AG04450 (cell line): Measurements from ENCODE around the gene NRG3. TPM values are rescaled to one million over a fixed set of nuclear protein-coding genes. Genes with fewer than 3 reads are reported as not detected.

ENCODE experiments used
- CTCF ChIA-PET: fragments of 300-600, 350-600 bp; formaldehyde crosslinking; extraction: SDS; loops from one replicate; lab custom pipeline; 2022; ENCODE audit warnings: antibody characterized with exemption, inconsistent platforms; lab: Charles Lee
- POLR2A ChIA-PET: fragments of 350-600 bp; formaldehyde crosslinking; extraction: SDS; loops from one replicate; lab custom pipeline; 2021; ENCODE audit warnings: antibody characterized with exemption, inconsistent platforms; lab: Yijun Ruan, JAX
- DNase-seq: peaks from one replicate; pipeline ENCODE4 v3.0.0-alpha.2; 2011; ENCODE audit warnings: low read depth, low spot score
- H3K27ac ChIP-seq: one replicate; pipeline ENCODE4 v1.5.1; 2012; ENCODE audit warnings: low read depth, low read length, control low read depth
- H3K27me3 ChIP-seq: one replicate; pipeline ENCODE4 v1.6.0; 2012; ENCODE audit warnings: low read length; ENCODE audit not compliant: control insufficient read depth, insufficient read depth
- H3K4me3 ChIP-seq: 2 replicates; pipeline ENCODE4 v1.5.1; 2011; ENCODE audit warnings: mild to moderate bottlenecking, low read depth, low read length, control low read depth
- H3K9me3 ChIP-seq: 2 replicates; pipeline ENCODE4 v1.5.1; 2012; ENCODE audit warnings: low read length; ENCODE audit not compliant: control insufficient read depth, insufficient read depth
- CTCF ChIP-seq: IDR thresholded peaks from 2 replicates; pipeline ENCODE4 v1.5.1; 2011; ENCODE audit warnings: low read depth, low read length, control low read depth, inconsistent platforms
- polyA plus RNA-seq: library from polyadenylated mRNA; depleted of rRNA; stranded (reverse); fragments of >200 nt; gene quantifications from 2 replicates; pipeline ENCODE4 v1.2.3, GENCODE V29; 2011

The NRG3 gene
- polyA plus RNA-seq, 1 experiment = not detected

GRCh38 chr10:81978238-81978637, 103.2 kb downstream of the NRG3 start:
- DNase-seq = no peak
- POLR2A ChIA-PET = no interaction called here
- no peaks in the 10 kb centered on the region for H3K27me3 ChIP-seq
- peaks cover 4% of the 10 kb centered on the region for H3K9me3 ChIP-seq
- CTCF ChIA-PET = no interaction called here
- no peak for TF ChIP-seq CTCF
- no peak overlapping the region for H3K27ac ChIP-seq
- H3K4me3 ChIP-seq = no peak overlapping the region

- Histone ChIP-seq H3K4me3 (no peak overlapping the region), H3K9me3 (peaks cover 4% of the 10 kb centered on the region), H3K27ac (no peak overlapping the region), H3K27me3 (no peaks in the 10 kb centered on the region)
- ChIA-PET POLR2A (no interaction called here), CTCF (no interaction called here)
- no peak for DNase-seq
- TF ChIP-seq CTCF = no peak
These were observed 106.7 kb downstream of the NRG3 start for GRCh38 chr10:81981724-81982123.

GRCh38 chr10:81984428-81984827, 109.4 kb downstream of the NRG3 start:
- ChIA-PET POLR2A (no interaction called here), CTCF (no interaction called here)
- H3K9me3 ChIP-seq = peaks cover 8% of the 10 kb centered on the region
- H3K27me3 ChIP-seq = no peaks in the 10 kb centered on the region
- no peak overlapping the region for H3K4me3 ChIP-seq
- TF ChIP-seq CTCF = no peak
- no peak overlapping the region for H3K27ac ChIP-seq
- DNase-seq = no peak

- Histone ChIP-seq H3K27ac (no peak overlapping the region), H3K27me3 (no peaks in the 10 kb centered on the region), H3K4me3 (no peak overlapping the region), H3K9me3 (peaks cover 4% of the 10 kb centered on the region; the same call in 1 of the 2 replicates)
- no peak for TF ChIP-seq CTCF
- ChIA-PET CTCF (no interaction called here), POLR2A (no interaction called here)
- DNase-seq = no peak
These were observed 120.3 kb downstream of the NRG3 start for GRCh38 chr10:81995254-81995653.

- TF ChIP-seq CTCF = no peak
- Histone ChIP-seq H3K27ac (no peak overlapping the region), H3K27me3 (no peaks in the 10 kb centered on the region), H3K9me3 (peaks cover 7% of the 10 kb centered on the region), H3K4me3 (no peak overlapping the region)
- CTCF ChIA-PET = no interaction called here
- POLR2A ChIA-PET = no interaction called here
- DNase-seq = no peak
These were observed 121.9 kb downstream of the NRG3 start for GRCh38 chr10:81996927-81997326.
